GM23338 (cell line): ENCODE data around the gene DOLPP1.

ENCODE experiments used
- CREB1 ChIP-seq: fragments of 250-450 bp; sonication (Bioruptor Pico); IDR thresholded peaks from 2 replicates; pipeline ENCODE4 v1.5.0; 2020; ENCODE audit warnings: low read depth, mild to moderate bottlenecking, moderate library complexity
- TF ChIP-seq, protein P1 (sequence below), 2 experiments: fragments of 200-600 bp in 1 of 2; sonication (generic) in 1 of 2; conservative IDR thresholded peaks; 2 replicates each; pipeline versions ENCODE4 v1.5.1 to v1.6.1; 2016 to 2017; ENCODE audit warnings: antibody characterized with exemption in 2 of 2, low read depth in 2 of 2, mild to moderate bottlenecking in 2 of 2, moderate library complexity in 1 of 2
- TF ChIP-seq, protein P2 (sequence below): IDR thresholded peaks from one replicate; pipeline ENCODE4 v1.6.1; 2018; ENCODE audit warnings: antibody characterized with exemption; ENCODE audit not compliant: unreplicated experiment

GRCh38 chr9:129080298-129080600 is 662 bp upstream of the DOLPP1 start:
- no peak for TF ChIP-seq CREB1
- TF ChIP-seq, protein P1, sequence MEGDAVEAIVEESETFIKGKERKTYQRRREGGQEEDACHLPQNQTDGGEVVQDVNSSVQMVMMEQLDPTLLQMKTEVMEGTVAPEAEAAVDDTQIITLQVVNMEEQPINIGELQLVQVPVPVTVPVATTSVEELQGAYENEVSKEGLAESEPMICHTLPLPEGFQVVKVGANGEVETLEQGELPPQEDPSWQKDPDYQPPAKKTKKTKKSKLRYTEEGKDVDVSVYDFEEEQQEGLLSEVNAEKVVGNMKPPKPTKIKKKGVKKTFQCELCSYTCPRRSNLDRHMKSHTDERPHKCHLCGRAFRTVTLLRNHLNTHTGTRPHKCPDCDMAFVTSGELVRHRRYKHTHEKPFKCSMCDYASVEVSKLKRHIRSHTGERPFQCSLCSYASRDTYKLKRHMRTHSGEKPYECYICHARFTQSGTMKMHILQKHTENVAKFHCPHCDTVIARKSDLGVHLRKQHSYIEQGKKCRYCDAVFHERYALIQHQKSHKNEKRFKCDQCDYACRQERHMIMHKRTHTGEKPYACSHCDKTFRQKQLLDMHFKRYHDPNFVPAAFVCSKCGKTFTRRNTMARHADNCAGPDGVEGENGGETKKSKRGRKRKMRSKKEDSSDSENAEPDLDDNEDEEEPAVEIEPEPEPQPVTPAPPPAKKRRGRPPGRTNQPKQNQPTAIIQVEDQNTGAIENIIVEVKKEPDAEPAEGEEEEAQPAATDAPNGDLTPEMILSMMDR (conservative IDR thresholded peaks at IDR 0.05; ENCODE audit: low read depth in 2 of 2): no peak
- TF ChIP-seq, protein P2, sequence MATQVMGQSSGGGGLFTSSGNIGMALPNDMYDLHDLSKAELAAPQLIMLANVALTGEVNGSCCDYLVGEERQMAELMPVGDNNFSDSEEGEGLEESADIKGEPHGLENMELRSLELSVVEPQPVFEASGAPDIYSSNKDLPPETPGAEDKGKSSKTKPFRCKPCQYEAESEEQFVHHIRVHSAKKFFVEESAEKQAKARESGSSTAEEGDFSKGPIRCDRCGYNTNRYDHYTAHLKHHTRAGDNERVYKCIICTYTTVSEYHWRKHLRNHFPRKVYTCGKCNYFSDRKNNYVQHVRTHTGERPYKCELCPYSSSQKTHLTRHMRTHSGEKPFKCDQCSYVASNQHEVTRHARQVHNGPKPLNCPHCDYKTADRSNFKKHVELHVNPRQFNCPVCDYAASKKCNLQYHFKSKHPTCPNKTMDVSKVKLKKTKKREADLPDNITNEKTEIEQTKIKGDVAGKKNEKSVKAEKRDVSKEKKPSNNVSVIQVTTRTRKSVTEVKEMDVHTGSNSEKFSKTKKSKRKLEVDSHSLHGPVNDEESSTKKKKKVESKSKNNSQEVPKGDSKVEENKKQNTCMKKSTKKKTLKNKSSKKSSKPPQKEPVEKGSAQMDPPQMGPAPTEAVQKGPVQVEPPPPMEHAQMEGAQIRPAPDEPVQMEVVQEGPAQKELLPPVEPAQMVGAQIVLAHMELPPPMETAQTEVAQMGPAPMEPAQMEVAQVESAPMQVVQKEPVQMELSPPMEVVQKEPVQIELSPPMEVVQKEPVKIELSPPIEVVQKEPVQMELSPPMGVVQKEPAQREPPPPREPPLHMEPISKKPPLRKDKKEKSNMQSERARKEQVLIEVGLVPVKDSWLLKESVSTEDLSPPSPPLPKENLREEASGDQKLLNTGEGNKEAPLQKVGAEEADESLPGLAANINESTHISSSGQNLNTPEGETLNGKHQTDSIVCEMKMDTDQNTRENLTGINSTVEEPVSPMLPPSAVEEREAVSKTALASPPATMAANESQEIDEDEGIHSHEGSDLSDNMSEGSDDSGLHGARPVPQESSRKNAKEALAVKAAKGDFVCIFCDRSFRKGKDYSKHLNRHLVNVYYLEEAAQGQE: no peak
